Activated CD4-positive, alpha-beta T cell treated with anti-CD3 and anti-CD28 coated beads, Interleukin-2, amount 10 ng/mL, durations not matched to agents 7 days and 5 days (primary cell): ENCODE data around the gene SMC3. TPM values are rescaled to one million over a fixed set of nuclear protein-coding genes. Genes with fewer than 3 reads are reported as not detected.

Experiments used
- CTCF ChIA-PET: fragments of 350-600 bp; sonication (Branson Sonifier 250); formaldehyde crosslinking; loops from one replicate; lab custom pipeline; 2021; ENCODE audit warnings: antibody characterized with exemption; lab: Charles Lee
- POLR2A ChIA-PET: fragments of 350-600 bp; sonication (Branson Sonifier 250); formaldehyde crosslinking; loops from one replicate; lab custom pipeline; 2021; ENCODE audit warnings: antibody characterized with exemption; lab: Charles Lee
- DNase-seq: peaks from one replicate; pipeline ENCODE4 v3.0.0-alpha.2; 2020
- H3K27ac Mint-ChIP-seq: one replicate; pipeline ENCODE4 v1.8.0; 2021; ENCODE audit warnings: mild to moderate bottlenecking, moderate library complexity, mixed read lengths
- H3K27me3 Mint-ChIP-seq: one replicate; pipeline ENCODE4 v1.8.0; 2021; ENCODE audit warnings: mixed read lengths
- H3K36me3 Mint-ChIP-seq: one replicate; pipeline ENCODE4 v1.8.0; 2021; ENCODE audit warnings: low read depth, mixed read lengths
- H3K4me1 Mint-ChIP-seq: one replicate; pipeline ENCODE4 v1.8.0; 2021; ENCODE audit warnings: mixed read lengths
- H3K4me3 Mint-ChIP-seq: one replicate; pipeline ENCODE4 v1.8.0; 2021; ENCODE audit warnings: mild to moderate bottlenecking, moderate library complexity, mixed read lengths
- H3K9me3 Mint-ChIP-seq: one replicate; pipeline ENCODE4 v1.8.0; 2021; ENCODE audit warnings: mixed read lengths
- total RNA-seq, 2 experiments: library from RNA; stranded (reverse); gene quantifications; one replicate each; pipeline ENCODE4 v1.2.3, GENCODE V29; 2021

Gene SMC3
- total RNA-seq, 2 experiments from 2014 or later: 78.7 to 82.6 TPM

DNA sequence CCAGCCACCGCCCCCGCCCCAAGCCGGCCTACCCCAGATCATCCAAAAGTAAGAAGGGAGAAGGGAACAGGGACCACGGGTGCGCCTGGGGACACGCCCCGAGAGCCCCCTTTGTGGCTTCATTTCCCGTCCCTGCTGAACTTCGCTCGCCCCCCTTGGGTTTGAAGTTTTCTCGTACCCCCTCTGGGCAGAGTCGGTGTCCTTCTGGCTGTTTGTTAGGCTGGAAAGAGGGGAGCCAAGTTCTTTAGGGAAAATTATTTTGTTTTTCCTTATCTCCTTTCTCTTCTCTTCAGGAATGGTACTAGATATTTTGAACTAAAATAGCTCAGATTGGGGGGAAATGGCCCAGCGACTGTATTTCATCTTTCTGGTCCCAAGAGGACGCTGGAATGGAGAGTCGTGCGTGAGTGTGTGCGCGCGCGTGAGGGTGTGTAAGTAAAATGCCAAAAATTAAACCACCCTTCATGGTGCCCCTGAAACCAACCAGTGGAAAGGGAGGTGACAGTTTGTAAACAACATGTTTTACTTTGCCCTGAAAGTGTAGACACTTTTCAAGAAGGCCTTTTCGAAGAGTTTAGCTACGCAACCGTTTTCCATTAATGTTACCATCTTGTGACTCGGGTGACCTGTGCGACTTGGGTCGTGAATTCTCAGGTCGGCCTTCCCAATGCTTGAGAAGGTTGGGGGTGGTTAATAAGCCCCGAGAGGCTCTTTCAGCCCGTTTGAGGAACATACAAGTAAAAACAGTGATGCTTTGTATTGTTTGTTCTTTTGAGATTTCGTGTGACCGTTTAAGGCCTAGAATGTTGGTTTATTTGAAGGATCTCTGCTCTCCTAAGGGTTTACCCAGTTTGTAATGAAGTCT is 77.3 kb downstream of the SMC3 start:
- Mint-ChIP-seq H3K27ac (no peak overlapping the region), H3K27me3 (peaks cover 76% of the 10 kb centered on the region), H3K36me3 (no peaks in the 10 kb centered on the region), H3K4me1 (peaks cover 30% of the 10 kb centered on the region), H3K4me3 (peak overlapping the region; percentile 47), H3K9me3 (no peaks in the 10 kb centered on the region)
- DNase-seq: no peak
- CTCF ChIA-PET: interaction anchor here (1.1 to 1.5 kb wide), 3 partner anchors 12 to 36 kb away, joined by 3 to 6 read pairs (median 3); no protein-coding TSS in a partner anchor
- POLR2A ChIA-PET: no interaction called here

DNA sequence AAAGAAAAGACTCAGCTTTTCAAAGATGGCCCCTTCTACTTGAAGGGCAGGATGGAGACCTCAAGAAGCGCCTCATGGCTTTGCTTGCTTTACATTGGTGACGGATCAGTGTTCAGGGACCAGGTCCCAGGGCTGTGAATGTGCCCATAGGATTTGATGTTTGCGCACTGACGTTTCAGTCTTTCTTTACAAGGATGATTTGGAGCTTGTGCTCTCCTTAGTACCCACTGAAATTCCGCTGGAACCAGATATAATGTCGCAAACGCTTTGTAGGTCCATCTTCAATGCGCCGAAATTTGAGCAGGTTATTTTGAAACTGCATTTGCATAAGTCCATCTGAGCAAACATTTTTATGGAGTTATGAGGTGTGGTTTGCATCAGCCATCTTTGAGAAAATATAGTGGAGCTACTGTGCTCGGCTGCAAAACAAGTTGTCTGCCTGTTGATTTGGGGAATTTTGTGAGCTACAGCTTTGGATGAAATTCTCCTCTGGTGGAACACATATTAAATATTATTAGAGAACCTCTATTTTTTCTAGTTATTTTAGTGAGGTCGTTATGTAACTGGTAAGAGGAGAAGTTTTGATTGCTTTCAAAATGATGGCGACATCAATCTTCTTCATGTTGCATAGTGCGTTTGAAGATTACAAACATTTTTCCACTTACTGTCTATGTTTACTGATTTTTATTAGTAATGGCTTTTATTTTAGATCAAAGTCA is 79.1 kb downstream of the SMC3 start:
- Mint-ChIP-seq H3K4me3 (no peak overlapping the region), H3K27me3 (peaks cover 67% of the 10 kb centered on the region), H3K27ac (no peak overlapping the region), H3K9me3 (no peaks in the 10 kb centered on the region), H3K4me1 (peaks cover 30% of the 10 kb centered on the region), H3K36me3 (no peaks in the 10 kb centered on the region)
- ChIA-PET CTCF (no interaction called here), POLR2A (no interaction called here)
- DNase-seq: no peak

DNA sequence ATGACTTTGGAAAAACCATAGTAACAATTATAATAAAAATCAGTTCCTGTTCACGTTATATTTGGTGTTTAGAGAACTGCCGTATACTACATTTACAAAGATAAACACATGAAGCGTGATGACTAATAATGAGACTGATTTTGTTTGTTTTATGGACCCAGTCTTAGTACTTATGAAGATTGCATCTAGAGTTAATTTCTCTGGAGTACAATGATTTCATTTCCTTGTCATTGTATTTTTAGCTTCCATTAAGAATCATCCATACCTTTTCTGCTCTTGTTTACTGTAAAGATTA is 79.6 kb downstream of the SMC3 start:
- Mint-ChIP-seq H3K9me3 (no peaks in the 10 kb centered on the region), H3K27ac (no peak overlapping the region), H3K4me1 (peaks cover 33% of the 10 kb centered on the region), H3K27me3 (peaks cover 62% of the 10 kb centered on the region), H3K36me3 (no peaks in the 10 kb centered on the region), H3K4me3 (no peak overlapping the region)
- DNase-seq: no peak
- ChIA-PET POLR2A (no interaction called here), CTCF (interaction anchor here (0.5 kb wide), 1 partner anchor 641 kb away, joined by 5 read pairs; no protein-coding TSS in a partner anchor)

DNA sequence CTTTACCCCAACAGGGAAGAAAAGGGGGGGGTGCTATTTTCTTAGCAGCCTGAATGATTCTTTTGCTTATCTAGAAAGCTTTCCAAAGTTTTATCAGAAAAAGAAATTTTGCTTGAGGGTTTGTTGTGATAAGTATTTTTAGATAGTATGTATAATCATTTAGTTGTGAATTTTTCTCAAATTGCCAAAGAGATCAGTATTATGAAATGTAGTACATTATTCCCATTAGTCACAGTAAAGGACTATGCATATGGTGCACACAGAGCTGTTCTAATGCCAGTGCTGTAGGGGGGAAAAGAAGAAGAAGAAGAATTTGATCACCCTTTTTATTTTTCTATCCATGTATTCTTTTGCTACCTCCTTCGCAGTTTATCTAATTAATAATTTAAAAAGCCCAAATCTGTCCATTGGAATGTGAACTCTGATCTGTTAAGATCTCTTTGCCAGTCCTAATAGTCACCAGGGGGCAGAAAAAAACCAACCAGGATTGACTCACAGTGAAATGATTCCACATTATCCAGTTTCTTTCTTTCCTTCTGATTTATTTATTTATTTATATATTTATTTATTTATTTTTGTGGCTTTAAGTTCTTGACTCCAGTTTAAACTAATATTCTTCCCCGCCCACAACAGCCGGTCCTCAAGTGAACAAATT is 81.3 kb downstream of the SMC3 start:
- POLR2A ChIA-PET: no interaction called here
- CTCF ChIA-PET: interaction anchor here (1.3 to 2.5 kb wide), 3 partner anchors 24 to 33 kb away, joined by 3 to 8 read pairs (median 3); no protein-coding TSS in a partner anchor
- Mint-ChIP-seq H3K4me3 (no peak overlapping the region), H3K27ac (no peak overlapping the region), H3K36me3 (no peaks in the 10 kb centered on the region), H3K4me1 (peaks cover 24% of the 10 kb centered on the region), H3K9me3 (no peaks in the 10 kb centered on the region), H3K27me3 (peaks cover 58% of the 10 kb centered on the region)
- no peak for DNase-seq

DNA sequence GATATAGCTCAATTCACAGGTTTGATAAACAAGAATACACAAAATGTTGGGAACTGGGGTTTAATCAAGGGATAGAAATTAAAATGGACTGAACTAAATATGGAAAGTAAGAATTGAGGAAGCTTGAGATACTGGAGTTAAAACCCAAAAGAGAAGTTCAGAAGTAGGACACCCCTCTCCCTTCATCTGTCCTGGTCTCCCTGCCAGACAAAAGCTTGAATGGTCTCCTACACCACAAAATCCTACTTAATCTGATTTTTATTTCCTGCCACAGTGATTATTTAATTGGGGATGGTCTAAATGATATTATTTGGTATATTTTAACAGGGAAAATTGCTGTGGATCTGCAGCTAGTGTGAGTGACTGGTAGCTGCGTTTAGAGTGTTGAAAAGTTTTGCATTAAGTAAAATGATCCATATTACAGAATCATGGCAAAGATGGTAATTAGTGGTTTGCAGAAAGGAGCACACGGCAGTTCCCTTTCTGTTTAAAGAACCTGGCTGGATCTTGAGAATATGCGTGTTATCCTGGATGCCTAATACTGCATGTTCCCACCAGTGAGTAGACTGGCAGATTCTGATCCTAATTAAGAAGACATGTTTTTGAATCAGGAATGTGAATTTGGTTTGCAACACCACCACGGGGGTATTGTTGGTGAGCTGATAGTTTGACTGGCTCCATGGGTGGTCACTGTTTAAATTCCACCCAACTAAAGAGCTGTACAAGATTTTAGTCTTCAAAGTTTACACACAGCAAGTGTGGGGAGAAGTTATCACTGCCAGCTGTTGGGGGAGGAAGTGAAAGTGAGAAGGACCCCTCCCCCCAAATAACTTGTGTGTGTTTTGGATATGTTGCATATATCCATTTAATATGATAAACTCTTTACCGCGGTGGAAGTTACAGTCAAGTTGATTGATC is 82.1 kb downstream of the SMC3 start:
- ChIA-PET POLR2A (no interaction called here), CTCF (interaction anchor here (0.6 to 2.5 kb wide), 4 partner anchors 23 to 38 kb away, joined by 3 to 8 read pairs (median 3); no protein-coding TSS in a partner anchor)
- H3K27me3 Mint-ChIP-seq: peaks cover 58% of the 10 kb centered on the region
- peaks cover 22% of the 10 kb centered on the region for H3K4me1 Mint-ChIP-seq
- DNase-seq: no peak
- no peaks in the 10 kb centered on the region for H3K36me3 Mint-ChIP-seq
- no peak overlapping the region for H3K4me3 Mint-ChIP-seq
- no peaks in the 10 kb centered on the region for H3K9me3 Mint-ChIP-seq
- no peak overlapping the region for H3K27ac Mint-ChIP-seq

DNA sequence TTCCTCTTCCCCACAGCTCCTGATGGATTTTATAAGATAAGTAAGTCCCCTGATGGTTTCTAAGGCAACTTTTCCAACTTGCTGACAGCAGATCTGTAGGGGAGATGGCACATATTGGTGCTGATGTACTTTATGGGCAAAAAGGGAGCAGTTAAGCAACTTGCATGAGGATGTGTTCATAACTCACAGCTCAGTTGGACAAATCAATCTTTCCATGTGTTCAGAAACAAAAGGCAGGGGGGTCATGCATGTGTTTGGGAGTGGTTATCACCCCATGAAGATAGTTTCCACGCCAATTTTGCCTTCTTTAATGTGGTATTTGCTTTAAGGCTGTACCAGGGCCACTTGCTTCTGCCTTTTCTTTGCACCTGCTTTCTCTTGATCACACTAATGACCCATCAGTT is 82.8 kb downstream of the SMC3 start:
- no peaks in the 10 kb centered on the region for H3K9me3 Mint-ChIP-seq
- H3K36me3 Mint-ChIP-seq: no peaks in the 10 kb centered on the region
- ChIA-PET CTCF (interaction anchor here (0.6 to 2.5 kb wide), 3 partner anchors 22 to 37 kb away, joined by 3 to 8 read pairs (median 3); no protein-coding TSS in a partner anchor), POLR2A (no interaction called here)
- H3K4me3 Mint-ChIP-seq: no peak overlapping the region
- no peak overlapping the region for H3K27ac Mint-ChIP-seq
- peaks cover 53% of the 10 kb centered on the region for H3K27me3 Mint-ChIP-seq
- no peak for DNase-seq
- H3K4me1 Mint-ChIP-seq: peaks cover 19% of the 10 kb centered on the region

DNA sequence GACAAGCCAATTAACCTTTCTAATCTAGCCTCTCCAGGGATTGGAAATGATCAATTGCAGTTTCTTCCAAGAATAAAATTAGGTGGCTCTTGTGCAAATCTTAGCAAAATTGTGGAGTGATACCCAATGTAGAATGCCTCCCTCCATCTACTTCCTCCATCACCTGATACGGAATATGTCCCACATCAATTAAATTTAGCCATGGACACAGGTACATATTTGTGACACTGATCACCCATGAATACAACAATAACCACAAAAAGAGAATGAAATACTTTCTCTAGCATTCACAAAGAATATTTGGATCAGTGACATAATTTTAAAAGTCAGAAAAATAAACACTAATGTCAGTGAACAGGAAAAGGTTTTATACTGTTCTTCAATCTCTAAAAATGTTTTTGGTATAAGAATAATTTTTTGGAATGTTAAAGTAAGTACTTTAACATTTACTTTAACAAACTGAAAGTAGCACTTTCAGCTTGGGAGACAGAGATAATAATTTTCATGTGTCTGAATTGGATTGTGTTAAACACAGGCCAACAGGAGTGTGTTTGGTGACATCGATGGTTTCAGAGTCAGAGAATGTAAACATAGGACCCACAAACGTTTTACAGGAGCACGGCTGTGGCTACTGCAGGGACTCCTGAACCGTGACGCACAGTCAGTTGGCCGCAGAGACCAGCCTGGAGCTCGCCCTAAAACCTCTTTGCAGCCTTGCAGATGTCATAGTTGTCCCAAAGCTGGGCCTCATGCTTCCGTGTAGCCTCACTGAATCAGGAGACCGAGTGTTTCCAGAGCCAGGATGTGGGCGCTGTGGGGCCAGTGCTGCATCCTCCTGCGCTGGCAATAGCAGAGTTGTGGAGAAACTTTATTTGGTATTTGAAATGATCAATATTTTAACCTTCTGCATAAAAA is 83.8 kb downstream of the SMC3 start:
- ChIA-PET POLR2A (no interaction called here), CTCF (no interaction called here)
- H3K36me3 Mint-ChIP-seq: no peaks in the 10 kb centered on the region
- H3K27ac Mint-ChIP-seq: no peak overlapping the region
- DNase-seq: peak; percentile 39
- no peaks in the 10 kb centered on the region for H3K9me3 Mint-ChIP-seq
- peaks cover 50% of the 10 kb centered on the region for H3K27me3 Mint-ChIP-seq
- no peak overlapping the region for H3K4me3 Mint-ChIP-seq
- H3K4me1 Mint-ChIP-seq: peaks cover 19% of the 10 kb centered on the region

DNA sequence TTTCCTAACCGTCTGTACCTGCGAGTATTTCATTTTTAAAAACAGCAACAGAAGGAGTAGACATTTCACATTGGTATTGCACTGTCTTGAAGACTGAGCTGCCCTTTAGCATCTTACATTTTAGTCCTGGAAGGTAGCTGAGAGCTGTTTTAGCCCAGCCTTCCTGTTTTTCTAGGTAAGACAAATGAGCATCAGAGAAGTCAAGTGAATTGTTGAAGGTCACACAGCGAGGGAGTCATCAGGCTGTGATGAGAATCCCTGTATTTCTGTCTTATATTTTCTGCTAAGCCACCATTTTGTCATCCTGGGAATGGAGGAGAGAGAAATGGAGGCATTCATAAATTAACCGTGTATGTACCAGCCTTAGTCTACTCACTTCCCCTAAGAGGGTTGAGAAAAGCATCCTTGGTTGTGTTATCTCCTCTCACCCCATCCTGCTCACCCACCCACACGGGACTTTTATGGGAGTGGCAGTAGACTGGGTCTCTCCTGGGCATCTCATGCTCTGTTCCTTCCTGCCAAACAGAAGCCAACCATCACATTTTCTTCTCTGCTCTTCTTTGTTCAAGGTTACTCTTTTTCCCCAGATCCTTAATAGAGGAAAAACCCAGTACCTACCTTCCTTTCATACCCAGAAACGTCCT is 85.1 kb downstream of the SMC3 start:
- POLR2A ChIA-PET: no interaction called here
- Mint-ChIP-seq H3K27ac (no peak overlapping the region), H3K4me3 (no peak overlapping the region), H3K27me3 (peaks cover 43% of the 10 kb centered on the region), H3K9me3 (no peaks in the 10 kb centered on the region), H3K36me3 (no peaks in the 10 kb centered on the region), H3K4me1 (peaks cover 19% of the 10 kb centered on the region)
- CTCF ChIA-PET: interaction anchor here (3.1 kb wide), 1 partner anchor 19 kb away, joined by 17 read pairs; no protein-coding TSS in a partner anchor
- no peak for DNase-seq

Other genes with a start within 250 kb of the SMC3 start
- 10 to 100 TPM; 24.8 to 25.9 TPM for gene DUSP5, start 69.8 kb upstream of the SMC3 start, total RNA-seq
- gene RBM20, start 76.6 kb downstream of the SMC3 start, total RNA-seq: not detected